Uterus (tissue), 2 donors: Measurements from ENCODE around the gene TSHZ2.

Experiments used
- CTCF ChIP-seq, 4 experiments: fragments of 200-600 bp in 2 of 4; fragments of 450-650 bp in 2 of 4; sonication (generic) in 2 of 4; IDR thresholded peaks; one replicate each; pipeline ENCODE4 v1.5.1; 2016 to 2019; ENCODE audit warnings: antibody characterized with exemption in 4 of 4, mild to moderate bottlenecking in 2 of 4, moderate library complexity in 1 of 4
- POLR2A ChIP-seq, 2 donors: fragments of 450-650 bp; IDR thresholded peaks; one replicate each; pipeline ENCODE4 v1.6.1; 2016; ENCODE audit warnings: antibody characterized with exemption in 2 of 2, mild to moderate bottlenecking in 1 of 2, moderate library complexity in 1 of 2

GRCh38 chr20:53307964-53308597 lies 335.9 kb downstream of the TSHZ2 start:
- no peak for TF ChIP-seq CTCF (IDR thresholded peaks at IDR 0.05)
- TF ChIP-seq POLR2A (IDR thresholded peaks at IDR 0.05): no peak
